Fibroblast of mammary gland (primary cell): ENCODE data around the gene KRT13.
A peak's percentile ranks its signal among the peaks of the same experiment; 100 is the strongest.

ENCODE experiments used
- DNase-seq: peaks from one replicate; pipeline ENCODE4 v3.0.0-alpha.2; 2010; ENCODE audit warnings: low read depth
- H3K4me3 ChIP-seq: 2 replicates; pipeline ENCODE4 v1.5.1; 2011; ENCODE audit warnings: low read depth, mild to moderate bottlenecking, low read length, moderate library complexity; ENCODE audit not compliant: control insufficient read depth
- CTCF ChIP-seq: conservative IDR thresholded peaks from 2 replicates; pipeline ENCODE4 v1.5.1; 2011; ENCODE audit warnings: low read depth, low read length, inconsistent platforms; ENCODE audit not compliant: control insufficient read depth, insufficient read depth

KRT13 gene

DNA sequence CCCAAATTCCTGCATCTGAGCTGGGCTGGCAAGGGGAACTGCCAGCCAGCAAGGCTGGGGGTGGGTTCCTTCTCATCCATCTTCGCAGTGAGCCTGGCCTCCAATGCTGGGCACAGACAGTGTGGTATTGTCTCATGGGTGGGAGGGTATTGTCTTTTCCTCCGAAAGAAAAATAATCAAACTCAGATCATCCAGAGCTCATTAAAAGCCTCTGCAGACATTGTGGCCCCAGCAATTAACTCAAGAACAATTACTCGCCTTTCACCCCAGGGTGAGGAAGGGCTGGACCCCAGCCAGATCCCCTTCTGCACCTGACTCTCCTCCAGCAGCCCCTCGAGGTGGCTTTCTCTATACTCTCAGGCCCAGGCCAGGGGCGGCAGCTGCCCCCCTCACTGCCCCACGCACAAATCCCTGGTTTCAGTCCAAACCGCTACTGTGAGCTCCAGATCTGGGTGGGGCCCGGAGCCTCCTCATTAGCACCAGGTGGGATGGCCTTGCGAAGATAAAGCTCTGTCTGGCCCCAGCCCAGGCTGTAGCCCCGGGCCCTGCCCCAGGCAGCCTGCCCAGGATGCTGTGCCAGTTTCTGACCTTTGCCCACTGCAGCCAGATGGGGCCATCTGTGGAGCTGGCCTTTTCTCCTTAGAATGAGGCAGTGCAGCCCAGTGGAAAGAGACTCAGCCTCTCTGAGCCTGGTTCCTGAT is 15.6 kb upstream of the KRT13 start:
- no peak for DNase-seq
- no peak for TF ChIP-seq CTCF
- no peak overlapping the region for H3K4me3 ChIP-seq

DNA sequence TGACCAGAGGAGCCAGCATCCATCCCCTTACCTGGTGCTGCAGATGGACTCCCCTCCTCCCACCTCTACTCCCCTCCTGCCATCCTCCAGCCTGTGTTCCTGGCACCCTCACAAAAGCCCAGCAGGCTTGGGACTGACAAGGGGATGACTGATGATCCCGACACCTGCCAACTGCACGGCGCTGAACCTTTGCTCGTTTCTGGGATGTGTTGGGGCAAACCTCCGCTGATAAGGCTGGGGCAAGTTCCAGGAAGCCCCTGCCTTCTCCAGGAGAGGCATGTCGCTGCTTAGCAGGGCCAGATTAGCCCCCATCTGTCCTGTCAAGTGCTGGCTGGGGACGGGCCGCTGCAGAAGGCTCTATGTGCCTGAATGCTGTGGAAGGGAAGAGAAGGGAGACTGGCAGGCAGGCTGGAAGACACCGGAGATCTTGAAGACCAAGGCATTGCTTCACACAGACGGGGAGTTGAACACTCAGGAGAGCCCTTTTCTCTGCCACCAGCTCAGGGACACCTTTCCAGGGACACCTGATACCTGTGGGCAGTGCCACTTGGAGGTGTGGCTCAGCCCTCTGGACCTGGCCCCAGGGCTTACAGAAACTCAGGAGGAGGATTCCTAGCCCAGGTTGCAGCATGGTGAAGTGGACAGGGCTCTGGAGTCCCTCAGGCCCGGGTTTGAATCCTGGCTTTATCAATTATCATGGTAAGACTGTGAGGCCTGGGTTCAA is 14.3 kb upstream of the KRT13 start:
- no peak overlapping the region for H3K4me3 ChIP-seq
- TF ChIP-seq CTCF = no peak
- no peak for DNase-seq

- no peak within 1 kb of the TSS for H3K4me3 ChIP-seq
- DNase-seq = peak; percentile 28
- TF ChIP-seq CTCF = no peak
These were observed 13.5 kb upstream of the KRT13 start, which contains the start of gene KRT15 for GRCh38 chr17:41518789-41519449. TSS of gene KRT15 (minus strand) at chr17:41518890. CDS start at chr17:41518827, 63 bp downstream.

- H3K4me3 ChIP-seq = no peak overlapping the region
- no peak for DNase-seq
- no peak for TF ChIP-seq CTCF
These were observed 12.6 kb upstream of the KRT13 start for GRCh38 chr17:41518031-41518430.

DNA sequence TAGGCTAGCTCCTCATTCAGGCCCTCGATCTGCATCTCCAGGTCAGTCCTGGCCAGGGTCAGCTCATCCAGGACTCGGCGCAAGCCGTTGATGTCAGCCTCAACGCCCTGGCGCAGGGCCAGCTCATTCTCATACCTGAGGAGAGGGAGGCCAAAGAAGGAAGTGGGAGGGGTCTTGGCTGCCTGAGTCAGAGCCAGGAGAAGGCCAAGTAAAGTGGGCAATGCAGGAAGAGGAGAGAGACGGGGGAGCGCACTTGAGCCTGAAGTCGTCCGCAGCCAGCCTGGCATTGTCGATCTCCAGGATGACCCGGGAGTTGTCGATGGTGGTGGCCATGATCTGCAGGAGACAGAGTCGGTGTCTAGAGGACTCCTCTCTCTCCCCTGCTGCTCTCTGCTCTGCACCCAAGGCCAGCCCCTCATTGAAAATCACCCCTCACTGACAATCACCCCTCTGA is 11.4 kb upstream of the KRT13 start:
- H3K4me3 ChIP-seq = no peak overlapping the region
- TF ChIP-seq CTCF = no peak

GRCh38 chr17:41516147-41516829 is 10.9 kb upstream of the KRT13 start:
- no peak for DNase-seq
- H3K4me3 ChIP-seq = no peak overlapping the region
- TF ChIP-seq CTCF = no peak

More for the DNA sequence above, 11.4 kb upstream of the KRT13 start:
- no peak for DNase-seq
